GM21786 (cell line): ENCODE results near the gene PRUNE2.

Source experiments
- ATAC-seq: cut with Tn5 transposase; IDR thresholded peaks from one replicate; pipeline ENCODE4 v1.9.1; 2021; ENCODE audit not compliant: unreplicated experiment

The PRUNE2 gene

GRCh38 chr9:76902395-76902794 is 3.5 kb downstream of the PRUNE2 start:
- ATAC-seq = no peak

GRCh38 chr9:76901801-76902200 is 4.1 kb downstream of the PRUNE2 start:
- no peak for ATAC-seq

GRCh38 chr9:76900884-76901440 is 5.0 kb downstream of the PRUNE2 start:
- ATAC-seq = no peak

- ATAC-seq = no peak
Observed at GRCh38 chr9:76898786-76899185, 7.1 kb downstream of the PRUNE2 start.

- no peak for ATAC-seq
Observed at GRCh38 chr9:76897804-76898525, 7.9 kb downstream of the PRUNE2 start.

- ATAC-seq = no peak
Observed at GRCh38 chr9:76896035-76896434, 9.9 kb downstream of the PRUNE2 start.

- no peak for ATAC-seq
Observed at GRCh38 chr9:76895186-76895585, 10.7 kb downstream of the PRUNE2 start.

GRCh38 chr9:76894198-76894597 is 11.7 kb downstream of the PRUNE2 start:
- no peak for ATAC-seq

GRCh38 chr9:76893395-76893932 is 12.4 kb downstream of the PRUNE2 start:
- no peak for ATAC-seq

GRCh38 chr9:76891874-76892273 is 14.0 kb downstream of the PRUNE2 start:
- ATAC-seq = no peak

GRCh38 chr9:76891279-76891678 is 14.6 kb downstream of the PRUNE2 start:
- ATAC-seq = no peak

- ATAC-seq = no peak
Observed at GRCh38 chr9:76887951-76888350, 18.0 kb downstream of the PRUNE2 start.

- ATAC-seq = peak; percentile 34
Observed at GRCh38 chr9:76887003-76887821, 18.7 kb downstream of the PRUNE2 start.

GRCh38 chr9:76886318-76886717 is 19.6 kb downstream of the PRUNE2 start:
- no peak for ATAC-seq

- no peak for ATAC-seq
Observed at GRCh38 chr9:76884823-76885222, 21.1 kb downstream of the PRUNE2 start.

- ATAC-seq = no peak
Observed at GRCh38 chr9:76883341-76883855, 22.5 kb downstream of the PRUNE2 start.

- peak; percentile 85 for ATAC-seq
Observed at GRCh38 chr9:76882686-76883085, 23.2 kb downstream of the PRUNE2 start.

GRCh38 chr9:76880210-76880609 is 25.7 kb downstream of the PRUNE2 start:
- ATAC-seq = no peak

GRCh38 chr9:76878933-76879332 is 27.0 kb downstream of the PRUNE2 start:
- ATAC-seq = no peak

GRCh38 chr9:76877961-76878360 is 28.0 kb downstream of the PRUNE2 start:
- ATAC-seq = no peak

GRCh38 chr9:76876098-76876497 is 29.8 kb downstream of the PRUNE2 start:
- ATAC-seq = no peak

- no peak for ATAC-seq
Observed at GRCh38 chr9:76873821-76874220, 32.1 kb downstream of the PRUNE2 start.
